Measurements from ENCODE around the gene CDKN1C.

Gene CDKN1C

DNA sequence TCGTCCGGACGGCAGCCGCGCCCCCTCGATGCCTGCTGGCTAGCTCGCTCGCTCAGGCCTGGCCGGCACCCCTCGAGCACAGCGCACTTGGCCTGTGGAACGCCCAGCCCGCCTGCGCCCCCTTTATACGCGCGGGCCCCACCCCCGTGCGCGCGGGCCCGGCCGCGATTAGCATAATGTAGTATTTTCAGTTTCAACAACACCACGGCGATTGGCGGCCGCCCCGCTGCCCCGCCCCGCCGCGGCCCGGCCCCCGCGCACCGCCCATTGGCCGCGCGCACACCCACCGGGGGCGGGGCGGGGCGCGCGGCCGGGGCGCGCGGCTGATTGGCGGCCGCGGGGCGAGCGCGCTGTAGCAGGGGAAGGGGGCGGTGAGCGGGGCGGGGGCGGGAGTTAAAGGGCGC lies at the start of gene CDKN1C:
Gene CDKN1C (minus strand): TSS at position 98 of the 404 bp plus-strand sequence. CDS start 319 bp downstream, outside the sequence.
- DNase-seq (ENCODE audit: low read depth in 3 of 3), result peak; percentile 50 to 67 (median 62)

DNA sequence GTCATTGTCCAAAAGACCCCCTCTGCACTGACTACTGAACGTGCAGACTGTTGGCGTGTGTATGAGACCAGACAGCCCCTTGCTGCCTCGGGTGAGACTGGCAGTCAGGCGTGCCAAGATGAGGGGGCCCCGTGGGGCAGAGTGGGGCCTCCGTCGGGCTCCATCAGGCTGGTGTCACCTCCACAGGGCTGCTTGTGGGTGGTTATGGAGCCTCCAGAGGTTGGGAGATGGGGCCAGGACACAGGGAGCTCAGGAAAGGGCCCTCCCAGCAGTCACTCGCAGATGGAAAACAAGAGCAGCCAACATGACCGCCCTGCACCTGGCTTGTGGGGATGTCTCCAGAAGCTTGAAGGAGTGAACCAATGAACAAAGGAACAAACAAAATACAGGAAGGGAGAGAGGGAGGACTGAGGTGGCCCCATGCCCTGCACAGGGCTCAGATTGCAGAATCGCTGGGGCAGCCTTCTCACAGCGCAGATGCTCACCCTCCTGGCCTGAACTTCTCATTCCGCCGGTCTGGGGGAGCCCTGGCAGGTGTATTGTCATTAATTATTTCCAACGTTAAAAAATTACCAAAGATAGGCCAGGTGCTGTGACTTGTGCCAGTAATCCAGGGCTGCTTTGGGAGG lies 49.1 kb upstream of the CDKN1C start:
- no peak for DNase-seq (ENCODE audit: low read depth in 3 of 3)

DNA sequence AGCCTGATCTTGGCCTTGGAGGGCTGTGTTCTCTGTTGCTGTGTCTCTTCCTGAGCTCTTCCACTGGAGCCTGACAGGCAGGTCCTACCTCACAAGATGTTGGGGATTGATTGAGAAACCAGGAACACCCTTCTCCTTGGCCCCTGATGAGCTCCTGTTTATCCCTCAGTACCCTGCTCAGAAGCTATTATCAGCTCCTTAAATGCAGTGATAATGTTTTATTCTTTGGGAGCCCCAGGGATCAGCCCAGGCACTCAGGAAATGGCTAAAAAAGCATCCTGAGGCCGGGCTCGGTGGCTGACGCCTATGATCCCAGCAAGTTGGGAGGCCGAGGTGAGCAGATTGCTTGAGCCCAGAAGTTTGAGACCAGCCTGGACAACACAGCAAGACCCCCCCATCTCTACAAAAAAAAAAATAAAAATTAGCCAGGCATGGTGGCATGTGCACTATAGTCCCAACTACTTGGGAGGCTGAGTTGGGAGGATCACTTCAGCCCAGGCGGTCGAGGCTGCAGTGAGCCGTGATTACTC lies 48.5 kb upstream of the CDKN1C start:
- DNase-seq (ENCODE audit: low read depth in 3 of 3), result no peak

DNA sequence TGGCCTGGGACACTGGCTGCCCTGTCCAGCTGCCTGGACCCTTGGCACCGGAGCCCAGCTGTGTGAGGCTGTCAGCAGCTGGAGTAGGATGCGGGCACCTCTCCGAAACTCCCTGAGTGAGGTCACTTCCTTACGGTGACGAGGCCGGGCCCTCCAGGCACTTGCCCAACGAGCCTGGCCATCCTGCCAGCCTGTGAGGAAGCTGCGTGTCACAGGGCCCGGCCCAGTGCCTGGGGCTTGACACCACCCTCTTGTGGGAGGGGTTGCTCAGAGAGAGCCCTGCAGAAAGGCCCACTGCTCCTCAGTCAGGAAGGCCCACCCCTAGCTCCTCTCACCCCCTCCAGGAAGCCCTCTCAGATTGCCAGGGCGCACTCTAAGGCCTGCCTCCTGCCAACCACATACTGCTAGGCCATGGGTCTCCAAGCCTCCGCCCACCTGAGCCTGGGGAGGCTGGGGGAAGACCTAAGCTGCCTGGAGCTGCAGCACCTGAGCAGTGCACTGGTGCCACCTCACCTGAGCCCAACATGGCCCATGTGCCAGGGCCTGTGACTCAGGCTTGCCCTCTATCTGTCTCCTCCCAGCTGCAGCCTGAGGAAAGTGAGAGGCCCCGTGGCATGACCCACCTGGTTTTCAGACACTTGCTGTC lies 47.9 kb upstream of the CDKN1C start:
- DNase-seq (ENCODE audit: low read depth in 3 of 3), result no peak

DNA sequence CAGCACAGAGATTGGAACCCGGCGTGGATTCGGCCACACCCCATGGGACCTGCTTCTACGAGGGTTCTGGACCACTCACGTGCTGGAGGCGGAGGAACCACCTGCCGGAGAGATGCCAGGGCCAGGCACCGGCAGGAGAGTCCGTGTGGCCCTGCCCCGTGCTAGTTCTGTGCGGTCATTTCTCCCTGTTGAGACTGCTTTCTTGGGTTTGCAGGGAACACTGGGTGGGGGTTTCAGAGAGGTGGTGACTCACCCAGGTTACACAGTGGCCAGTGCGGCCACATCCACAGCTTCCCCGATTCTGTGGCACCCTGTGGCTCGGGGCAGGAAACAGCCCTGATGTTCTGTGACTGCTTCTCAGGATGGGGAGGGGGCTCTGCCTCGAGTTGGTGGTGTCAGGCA lies 47.3 kb upstream of the CDKN1C start:
- DNase-seq (ENCODE audit: low read depth in 3 of 3), result no peak

DNA sequence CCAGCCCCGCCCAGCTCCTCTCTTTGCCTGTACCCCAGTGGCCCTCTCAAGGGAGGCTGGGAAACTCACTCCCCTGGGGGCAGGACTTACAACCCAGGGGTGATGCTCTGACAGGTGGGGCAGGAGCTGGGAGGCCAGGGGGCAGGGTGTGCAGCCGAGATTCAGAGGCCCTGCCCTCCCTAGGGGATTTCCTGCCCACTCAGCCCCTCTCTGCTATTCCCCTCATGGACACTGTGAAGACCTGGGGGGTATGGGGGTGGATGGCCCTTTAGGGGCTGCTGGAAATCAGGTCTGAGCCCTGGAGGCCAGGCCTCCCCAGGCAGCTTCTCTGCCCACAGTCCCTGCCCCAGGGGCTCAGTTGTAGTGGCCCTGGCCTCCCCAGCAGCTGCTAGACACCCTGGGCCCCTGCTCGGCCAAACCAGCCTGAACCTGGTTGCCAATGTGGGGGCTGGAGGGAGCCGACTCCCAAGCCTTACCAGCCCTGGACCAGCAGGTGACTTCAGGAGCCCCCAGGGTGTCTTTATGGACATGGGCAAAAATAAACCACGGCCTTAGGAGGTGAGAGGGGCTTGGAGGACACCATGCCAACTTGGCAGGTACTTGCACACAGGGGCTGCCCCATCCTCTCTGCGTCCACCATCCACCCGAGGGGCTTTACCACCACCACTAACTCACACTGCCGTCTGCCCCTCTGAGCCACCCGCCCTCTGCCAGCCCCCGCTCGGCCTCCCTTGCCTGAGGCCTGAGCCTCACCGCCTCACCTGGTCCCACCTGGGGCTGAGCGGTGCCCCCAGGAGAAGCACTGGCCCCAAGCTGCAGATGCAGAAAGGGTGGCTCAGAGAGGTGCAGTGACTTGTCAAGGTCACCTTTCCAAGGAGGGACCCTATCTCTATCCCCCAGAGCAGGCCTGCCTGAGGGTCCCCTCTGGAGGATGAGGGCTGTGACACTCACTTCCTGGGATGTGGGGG lies 46.5 kb upstream of the CDKN1C start:
- no peak for DNase-seq (ENCODE audit: low read depth in 3 of 3)

DNA sequence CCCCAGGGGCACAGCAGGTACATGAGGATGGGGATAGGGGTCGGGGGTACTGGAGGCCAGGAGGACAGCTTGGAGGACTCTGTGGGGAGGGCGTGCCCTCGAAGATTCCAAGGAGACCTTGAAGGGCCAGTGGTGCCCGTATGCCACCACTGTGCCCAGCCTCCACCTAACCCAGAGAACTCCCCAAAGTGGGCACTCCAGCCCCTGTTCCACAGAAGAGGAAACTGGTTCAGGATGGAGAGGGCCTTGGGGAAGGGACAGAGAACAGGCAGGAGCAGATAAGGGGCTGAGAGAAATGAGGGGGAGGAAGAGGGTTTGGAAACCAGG lies 45.8 kb upstream of the CDKN1C start:
- no peak for DNase-seq (ENCODE audit: low read depth in 3 of 3)

DNA sequence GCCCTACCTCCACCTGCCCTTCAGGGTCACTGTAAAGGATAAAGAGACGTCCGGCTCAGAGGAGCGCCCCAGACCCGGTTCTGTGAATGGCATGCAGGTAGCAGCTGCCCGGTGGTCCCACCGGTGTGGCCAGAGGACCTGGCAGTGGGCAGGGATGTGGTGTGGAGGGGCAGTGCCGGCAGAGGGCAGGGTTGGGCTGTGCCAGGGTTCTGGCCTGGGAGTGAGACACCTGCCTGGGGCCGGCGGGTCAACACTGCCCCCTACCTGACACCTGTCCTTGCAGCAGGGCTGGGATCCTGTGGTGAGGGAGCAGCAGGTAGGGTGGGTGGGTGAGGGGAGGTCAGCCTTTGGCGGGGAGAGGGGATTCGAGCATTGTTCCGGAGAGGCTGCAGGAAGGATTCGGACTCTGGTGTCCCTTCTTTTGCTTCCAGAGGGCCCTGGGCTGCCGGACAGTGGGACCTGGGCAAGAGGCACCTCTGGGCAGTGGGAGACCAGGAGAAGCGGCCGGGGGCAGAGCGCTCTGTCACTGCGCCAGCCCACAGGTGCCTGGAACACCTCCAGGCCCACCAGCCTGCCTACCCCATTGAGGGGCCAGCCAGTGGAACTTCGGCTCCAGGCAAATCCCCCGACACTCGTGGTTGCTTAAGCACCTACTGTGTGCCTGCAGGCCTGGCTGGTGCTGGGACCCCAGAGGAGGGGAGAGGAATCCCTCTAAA lies 45.3 kb upstream of the CDKN1C start:
- DNase-seq (ENCODE audit: low read depth in 3 of 3), result peak in 1 of 3 experiments; percentile 19

DNA sequence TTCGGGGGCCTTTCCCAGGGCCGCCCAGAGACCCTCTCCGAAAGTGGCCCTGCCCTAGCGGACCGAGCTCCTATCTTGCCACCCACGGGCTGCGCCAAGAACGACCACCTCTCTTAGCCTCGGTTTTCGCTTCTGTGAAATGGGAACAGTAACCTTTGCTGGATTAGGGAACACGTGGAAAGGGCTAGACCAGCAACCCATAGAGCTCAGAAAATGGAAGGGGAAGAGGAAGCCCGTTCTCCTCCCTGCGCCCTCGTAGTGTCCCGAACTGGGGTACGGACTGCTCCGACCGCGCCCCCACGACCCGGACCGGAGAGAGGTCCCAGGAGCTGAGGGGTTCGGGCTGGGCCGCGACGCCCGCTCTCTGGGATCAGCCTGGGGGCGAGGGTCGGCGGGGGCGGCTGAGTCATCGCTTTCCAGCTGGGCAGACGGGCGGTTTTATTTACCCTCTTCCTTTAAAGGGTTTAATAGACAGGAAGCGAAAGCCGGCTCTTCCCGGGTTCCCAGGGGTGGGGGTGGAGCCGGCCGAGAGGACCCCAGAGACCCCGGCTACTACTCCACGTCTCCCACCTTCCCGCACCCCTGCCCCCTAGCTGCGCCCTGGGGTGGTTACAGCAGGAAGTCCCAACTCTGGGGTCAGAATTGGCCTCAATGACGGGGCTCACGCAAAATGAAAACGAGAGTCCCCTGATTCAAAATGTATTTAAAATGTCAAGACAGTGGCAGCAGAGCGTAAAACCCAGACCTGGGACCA lies 44.6 kb upstream of the CDKN1C start:
- DNase-seq (ENCODE audit: low read depth in 3 of 3), result no peak

DNA sequence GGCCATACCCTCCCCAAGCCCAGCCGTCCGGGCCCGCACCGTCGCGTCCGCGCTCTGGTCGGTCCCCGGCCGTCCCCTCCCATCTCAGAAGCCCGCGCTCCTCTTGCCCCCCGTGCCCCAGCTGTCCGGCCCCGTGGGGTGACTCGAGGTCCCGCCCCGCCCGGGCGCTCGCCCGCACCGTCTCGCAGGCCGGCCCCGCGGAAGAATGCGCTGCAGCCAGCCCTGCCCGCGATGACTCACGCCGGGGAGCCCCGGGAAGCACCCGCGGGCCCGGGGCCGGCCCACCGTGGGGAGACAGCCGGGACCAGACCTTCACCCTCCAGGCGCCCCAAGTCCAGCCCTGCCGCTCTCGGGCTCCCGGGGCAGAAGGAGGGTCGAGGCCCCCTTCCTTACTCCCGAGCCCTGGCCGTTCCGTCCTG lies 44.0 kb upstream of the CDKN1C start:
- DNase-seq (ENCODE audit: low read depth in 3 of 3), result peak in 1 of 3 experiments; percentile 35

DNA sequence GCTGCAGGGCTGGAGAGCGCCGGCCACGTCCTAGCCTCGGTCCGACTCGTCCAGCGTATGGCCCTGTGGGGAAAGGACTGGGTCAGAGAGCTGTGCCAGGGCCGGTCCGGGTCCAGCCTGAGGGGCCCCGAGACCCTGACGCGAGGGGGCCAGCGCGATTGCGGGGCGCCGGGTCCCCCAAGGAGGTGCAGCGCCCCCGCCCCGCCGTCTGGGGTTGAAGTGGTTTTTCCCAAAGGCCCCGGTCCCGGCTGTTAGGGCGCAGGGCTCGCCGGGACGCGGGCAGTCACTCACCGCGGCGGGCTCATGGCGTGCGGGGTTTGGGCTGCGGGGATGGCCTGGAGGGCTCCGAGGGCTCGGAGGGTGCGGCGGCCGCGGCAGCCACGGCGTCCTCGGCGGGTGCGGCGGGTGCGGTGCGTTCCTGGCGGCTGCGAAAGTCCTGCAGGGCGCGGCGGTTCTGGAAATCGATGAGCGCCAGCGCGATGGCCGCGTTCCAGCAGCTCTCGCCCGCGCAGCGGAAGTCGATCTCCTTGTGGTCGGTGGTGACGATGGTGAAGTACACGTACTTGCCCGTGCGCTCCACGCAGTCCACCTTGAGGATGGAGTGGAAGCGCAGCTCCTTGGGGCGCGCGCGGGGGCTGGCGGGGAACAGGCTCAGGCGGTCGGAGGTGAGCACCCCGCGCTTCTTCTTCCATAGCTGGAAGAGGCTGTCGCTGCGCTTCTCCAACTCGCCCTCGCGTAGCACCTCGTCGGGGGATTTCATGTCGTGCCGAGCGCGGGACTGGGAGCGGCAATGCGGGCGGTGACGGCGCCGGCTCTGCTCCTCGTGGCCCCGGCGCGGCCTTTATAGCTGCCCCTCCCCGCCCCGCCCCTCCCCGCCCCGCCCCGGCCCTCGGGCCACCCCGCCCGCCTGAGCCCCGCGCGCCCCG lies 43.3 kb upstream of the CDKN1C start, which contains the start of gene PHLDA2:
Gene PHLDA2 (minus strand): TSS at position 816 of the 926 bp plus-strand sequence. CDS start 56 bp downstream, at position 760.
- DNase-seq (ENCODE audit: low read depth in 3 of 3), result peak in 2 of 3 experiments; percentile 26

DNA sequence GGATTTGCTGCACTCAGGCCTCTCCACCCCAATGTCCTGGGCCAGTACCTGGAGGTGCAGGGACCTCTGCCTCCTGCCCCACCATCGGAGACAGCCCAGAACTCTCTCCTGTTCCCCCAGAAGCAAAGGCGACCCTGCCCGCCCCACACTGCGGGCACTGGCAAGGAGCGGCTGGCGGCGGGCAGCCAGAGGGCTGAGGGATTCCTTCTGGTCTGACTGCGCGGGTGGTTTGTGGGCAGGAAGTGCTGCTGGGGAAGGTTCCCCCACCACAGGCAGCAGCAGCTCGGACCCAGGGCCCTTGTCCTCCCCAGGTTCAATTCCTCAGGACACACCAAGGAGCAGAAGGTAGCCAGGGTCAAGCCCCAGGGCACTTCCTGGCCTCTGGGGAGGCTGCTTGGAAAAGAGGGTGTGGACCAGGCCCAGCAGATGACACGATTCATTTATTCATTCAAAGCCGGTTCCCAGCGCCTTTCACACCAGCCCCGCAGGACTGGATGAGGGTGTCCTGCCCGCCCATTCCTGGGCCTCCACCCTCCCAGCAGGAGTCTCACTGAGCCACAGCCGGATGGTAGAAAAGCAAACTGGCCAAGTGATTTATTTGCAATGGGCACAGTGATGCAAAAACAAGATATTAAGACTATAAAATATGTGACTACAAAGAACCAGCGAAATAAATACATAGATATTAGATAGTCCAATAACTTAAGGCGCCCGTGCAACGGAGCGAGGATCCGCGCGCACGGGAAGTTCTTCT lies 42.5 kb upstream of the CDKN1C start:
- DNase-seq (ENCODE audit: low read depth in 3 of 3), result no peak

DNA sequence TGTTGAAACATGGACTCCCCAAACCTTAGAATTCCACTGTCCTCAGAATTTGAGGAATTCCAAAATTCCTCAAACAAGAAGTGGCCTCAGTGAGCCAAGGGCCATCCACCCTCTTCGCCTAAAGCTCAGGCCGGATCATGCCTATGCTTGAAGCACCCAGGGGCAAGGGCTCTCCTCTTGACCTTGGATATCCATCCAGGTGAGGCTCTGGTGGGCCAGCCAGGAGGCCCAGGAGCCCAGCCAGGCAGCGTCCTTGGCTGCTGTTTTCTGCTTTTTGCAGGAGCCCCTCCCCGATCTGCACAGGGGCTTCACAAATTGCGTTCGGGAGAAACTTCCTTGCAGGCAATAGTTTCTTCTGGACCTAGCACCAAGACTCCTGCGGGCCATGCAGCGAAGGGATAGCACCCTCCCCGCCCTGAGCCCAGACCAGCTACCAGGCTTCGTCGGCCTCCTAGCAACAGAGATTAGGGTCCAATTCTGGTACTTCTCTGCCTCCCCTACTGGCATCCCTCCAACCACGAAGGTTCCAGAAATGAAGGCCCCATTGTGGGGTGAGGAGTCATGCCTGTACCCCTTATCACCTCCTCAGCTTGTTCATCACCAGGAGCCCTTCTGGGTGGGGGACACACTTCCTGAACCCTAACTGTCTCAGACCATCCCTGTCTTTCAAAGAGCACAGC lies 41.7 kb upstream of the CDKN1C start:
- DNase-seq (ENCODE audit: low read depth in 3 of 3), result no peak

DNA sequence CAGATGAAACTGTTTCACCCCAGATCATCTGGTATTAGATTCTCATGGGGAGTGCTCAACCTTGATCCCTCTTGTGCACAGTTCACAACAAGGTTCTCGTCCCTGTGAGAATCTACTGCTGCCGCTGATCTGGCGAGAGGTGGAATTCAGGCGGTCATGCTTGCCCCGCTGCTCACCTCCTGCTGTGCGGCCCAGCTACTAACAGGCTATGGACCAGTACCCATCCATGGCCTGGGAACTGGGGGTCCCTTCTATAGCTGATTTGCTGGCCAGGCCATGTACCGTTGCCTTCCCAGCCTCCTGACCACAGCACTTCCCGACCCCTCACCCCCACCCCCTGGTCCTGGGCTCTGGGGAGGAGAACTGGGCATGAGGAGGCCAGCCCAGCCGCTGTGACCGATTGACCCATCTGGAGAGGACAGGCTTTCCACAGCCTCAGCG lies 41.1 kb upstream of the CDKN1C start:
- no peak for DNase-seq (ENCODE audit: low read depth in 3 of 3)

DNA sequence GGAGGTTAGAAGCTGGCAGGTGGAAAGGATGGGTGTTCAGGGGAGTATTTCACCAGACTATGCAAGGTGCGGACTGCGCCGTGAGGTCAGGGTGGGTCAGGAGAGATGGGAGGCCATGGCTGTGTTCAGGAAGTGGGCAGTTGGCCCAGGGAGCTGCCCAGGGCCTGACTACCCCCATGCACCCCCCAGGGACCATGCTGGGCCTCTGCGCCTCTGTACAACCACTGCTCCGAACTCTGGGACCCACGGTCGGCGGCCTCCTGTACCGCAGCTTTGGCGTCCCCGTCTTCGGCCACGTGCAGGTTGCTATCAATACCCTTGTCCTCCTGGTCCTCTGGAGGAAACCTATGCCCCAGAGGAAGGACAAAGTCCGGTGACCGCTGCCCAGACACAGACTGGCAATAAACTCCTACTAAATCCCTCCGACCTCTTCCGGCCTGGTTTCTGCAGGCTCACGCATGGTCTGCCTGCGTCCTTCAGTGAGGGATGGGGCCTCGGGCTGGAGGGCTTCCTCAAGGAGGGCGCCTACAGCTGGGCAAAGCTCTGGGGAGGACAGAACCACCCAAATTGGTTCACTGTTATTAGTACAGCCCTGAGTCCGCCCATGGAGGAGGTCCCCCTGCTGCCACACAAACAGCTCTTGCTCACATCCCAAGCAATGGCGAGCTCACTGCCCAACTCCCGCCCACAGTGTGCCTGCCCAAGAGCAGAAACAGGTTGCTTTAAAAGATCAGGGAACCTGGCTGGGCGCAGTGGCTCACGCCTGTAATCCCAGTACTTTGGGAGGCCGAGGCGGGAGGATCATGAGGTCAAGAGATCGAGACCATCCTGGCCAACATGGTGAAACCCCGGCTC lies 39.5 kb upstream of the CDKN1C start:
- no peak for DNase-seq (ENCODE audit: low read depth in 3 of 3)

DNA sequence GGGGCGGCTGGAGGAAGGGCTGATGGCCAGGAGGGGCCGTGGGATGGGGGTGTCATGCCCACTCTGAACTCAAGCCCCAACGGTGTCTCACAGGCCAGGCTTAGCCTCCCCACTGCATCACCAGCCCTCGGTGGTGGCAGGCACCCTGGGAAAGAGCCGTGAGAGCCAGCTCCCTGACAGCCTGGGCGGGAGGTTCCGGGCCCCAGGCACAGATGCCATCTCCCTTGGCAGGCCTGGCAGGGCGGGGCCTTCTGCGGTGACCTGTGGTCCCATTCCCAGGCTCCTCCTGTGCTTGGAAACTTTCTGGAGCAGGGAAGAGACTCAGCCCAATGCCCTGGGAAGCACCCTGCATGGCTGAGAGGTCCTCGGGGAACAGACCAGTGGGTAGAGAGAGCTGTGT lies 38.8 kb upstream of the CDKN1C start:
- no peak for DNase-seq (ENCODE audit: low read depth in 3 of 3)

Measured in stimulated activated CD4-positive, alpha-beta T cell treated with anti-CD3 and anti-CD28 coated beads, TNF-alpha, amount 100 ng/mL, for 4 hours (primary cell).